C4-2B (cell line): Measurements from ENCODE around the gene CAB39.

Experiments used
- H3K27ac ChIP-seq: fragments of 450-650 bp; 2 replicates; pipeline ENCODE4 v1.5.1; 2017
- ZFX ChIP-seq: fragments of 450-650 bp; IDR thresholded peaks from 2 replicates; pipeline ENCODE4 v1.6.1; 2017
- TF ChIP-seq, protein P1 (sequence below): fragments of 450-650 bp; conservative IDR thresholded peaks from 2 replicates; pipeline ENCODE4 v1.5.1; 2017; ENCODE audit warnings: mild to moderate bottlenecking

CAB39 gene

DNA sequence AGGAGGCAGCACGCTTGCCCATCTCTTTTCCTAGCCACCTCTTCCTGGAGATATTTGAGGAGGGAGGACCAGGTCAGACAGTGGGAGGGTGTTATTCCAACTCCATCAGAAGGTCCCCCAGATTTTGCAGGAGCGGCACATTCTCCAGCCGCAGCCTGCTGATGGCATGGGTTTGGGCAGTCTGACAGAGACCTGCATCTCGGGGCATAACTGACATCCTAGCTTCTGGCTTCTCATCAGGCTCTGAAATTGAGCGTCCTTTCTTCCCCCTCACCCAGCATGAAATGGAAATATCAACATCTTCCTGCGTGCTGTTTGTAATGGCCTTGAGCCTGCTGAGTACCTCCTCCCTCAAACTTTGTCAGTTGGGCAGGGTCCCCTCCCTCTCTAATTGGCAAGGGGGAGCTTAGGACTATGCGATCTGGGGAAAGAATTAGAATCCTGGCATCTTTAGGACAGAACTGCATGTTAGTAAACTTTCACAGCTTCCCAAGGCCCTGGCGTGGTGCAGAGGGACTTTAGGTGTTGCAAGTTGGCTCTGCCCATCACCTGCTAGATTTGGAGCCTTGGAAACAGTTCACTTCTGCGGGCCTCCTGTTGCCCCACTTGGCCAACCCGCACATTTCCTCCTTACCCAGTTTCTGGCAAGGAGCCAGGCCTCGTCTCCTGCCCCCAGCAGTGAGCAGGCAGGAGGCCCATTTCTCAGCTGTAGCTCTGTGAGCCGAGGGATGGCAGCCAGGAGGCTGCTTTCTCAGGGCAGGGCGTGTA, 154.3 kb downstream of the CAB39 start:
- H3K27ac ChIP-seq, result no peak overlapping the region
- TF ChIP-seq ZFX, result no peak
- TF ChIP-seq, protein P1, sequence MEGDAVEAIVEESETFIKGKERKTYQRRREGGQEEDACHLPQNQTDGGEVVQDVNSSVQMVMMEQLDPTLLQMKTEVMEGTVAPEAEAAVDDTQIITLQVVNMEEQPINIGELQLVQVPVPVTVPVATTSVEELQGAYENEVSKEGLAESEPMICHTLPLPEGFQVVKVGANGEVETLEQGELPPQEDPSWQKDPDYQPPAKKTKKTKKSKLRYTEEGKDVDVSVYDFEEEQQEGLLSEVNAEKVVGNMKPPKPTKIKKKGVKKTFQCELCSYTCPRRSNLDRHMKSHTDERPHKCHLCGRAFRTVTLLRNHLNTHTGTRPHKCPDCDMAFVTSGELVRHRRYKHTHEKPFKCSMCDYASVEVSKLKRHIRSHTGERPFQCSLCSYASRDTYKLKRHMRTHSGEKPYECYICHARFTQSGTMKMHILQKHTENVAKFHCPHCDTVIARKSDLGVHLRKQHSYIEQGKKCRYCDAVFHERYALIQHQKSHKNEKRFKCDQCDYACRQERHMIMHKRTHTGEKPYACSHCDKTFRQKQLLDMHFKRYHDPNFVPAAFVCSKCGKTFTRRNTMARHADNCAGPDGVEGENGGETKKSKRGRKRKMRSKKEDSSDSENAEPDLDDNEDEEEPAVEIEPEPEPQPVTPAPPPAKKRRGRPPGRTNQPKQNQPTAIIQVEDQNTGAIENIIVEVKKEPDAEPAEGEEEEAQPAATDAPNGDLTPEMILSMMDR, result no peak

DNA sequence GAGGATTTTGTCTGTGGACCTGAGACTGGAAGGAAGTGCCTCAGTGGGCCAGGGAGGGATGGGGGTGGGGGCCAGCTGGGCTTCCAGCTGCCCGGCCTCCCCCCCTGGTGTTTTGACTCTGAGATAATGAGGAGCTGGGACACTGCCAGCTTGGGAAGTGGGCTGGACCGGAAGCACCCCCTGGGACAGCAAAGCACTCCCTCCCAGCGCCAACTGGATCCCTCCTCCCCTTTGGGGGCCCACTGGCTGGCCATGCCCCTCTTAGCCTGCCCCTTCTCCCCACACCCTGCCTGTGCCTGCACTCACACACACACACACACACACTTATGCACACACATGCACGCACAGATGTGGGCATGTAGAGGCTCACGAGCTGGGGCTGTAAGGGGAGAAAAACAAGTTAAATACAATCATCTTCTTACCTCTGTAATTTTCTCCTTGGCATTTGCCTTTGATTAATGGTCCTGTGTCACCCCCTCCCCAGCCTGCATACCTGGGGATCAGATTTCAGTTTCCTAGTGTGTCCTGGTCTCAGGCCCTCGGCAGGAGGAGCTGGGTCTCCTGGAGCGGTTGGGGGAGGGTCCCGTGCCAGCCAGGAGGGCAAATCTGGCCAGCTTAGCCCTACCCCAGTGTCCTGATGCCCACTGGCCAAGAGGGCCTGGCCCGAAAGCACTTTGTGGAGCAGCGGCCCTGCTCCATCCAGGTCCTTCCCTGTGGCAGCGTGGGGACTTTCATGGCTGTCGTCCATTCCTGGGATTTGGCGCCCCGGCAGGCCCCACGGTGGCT, 155.7 kb downstream of the CAB39 start:
- TF ChIP-seq ZFX, result no peak
- TF ChIP-seq, protein P1, result no peak
- no peak overlapping the region for H3K27ac ChIP-seq

DNA sequence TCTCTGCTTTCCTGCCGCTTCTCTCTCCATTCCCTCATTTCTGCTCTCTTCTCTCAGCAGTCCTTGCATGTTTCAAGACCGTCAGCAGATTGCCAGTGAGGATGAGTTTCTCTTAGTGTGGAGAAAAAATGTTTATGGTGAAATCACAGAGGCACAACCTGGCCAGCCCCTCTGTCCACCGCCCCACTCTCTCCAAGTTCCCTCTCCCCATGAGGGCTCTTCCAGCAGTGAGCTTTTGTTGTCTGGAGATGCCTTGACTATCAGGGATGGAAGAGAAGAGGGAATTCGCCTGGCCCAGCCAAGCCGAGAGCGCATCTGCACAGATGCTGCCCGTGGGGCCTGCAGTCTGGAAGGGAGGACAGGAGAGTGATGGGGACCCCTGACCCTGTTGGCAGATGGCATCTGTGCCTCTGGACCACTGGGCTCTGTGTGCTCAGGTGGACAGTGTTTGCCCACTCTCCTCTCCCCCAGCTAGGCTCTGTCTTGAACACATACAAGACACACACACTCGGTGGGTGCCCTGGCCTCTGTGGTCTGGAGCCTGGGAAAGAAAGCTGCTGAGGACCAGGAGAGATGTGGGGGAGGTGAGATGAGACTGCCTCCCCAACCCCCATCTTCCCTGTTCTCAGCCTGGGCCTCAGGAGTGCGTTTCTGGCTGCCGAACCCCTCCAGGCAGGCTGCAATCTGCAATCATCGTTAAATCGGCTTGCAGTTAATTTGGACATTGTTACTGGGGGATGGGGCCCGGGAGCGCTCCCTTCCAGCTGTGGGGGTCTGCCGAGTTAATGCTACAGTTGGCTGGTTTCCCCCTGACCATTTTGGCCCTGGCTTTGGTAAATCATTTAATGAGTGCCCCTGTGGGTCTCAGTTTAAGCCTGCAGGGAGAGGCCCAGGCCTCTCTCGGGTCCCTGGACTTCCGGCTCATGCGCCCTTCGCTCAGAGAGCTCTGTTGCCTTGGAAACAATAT, 156.6 kb downstream of the CAB39 start:
- TF ChIP-seq, protein P1, result no peak
- TF ChIP-seq ZFX, result no peak

DNA sequence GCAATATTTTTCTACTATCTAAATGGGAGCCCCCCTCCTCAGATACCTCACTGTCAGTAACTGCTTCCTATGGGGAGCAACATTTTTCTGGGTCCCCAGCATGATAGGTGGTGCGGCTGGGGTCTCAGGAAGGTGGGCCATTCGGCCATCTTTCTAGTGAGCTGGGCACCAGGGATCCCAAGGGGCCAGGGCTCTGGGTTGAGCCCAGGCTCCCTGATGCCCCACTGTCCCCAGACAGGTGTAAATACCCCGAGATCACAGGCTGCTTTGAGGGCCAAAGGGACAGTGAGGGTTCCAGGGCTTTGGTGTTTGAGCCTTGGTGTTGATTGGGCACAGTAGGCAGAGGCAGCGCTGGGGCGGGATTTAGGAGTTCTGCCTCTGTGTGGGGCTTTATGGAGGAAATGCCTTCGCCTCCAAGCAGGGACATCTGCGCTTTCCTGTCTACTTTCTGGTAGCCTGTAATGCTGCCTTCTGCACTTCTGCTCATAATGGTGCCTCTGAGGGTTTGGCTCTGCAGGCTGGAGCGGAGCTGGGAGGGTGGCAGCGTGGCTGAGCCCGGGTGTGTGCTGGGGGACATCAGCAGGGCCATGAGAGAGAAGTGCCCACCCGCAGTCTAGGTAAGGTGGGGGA, 157.4 kb downstream of the CAB39 start:
- no peak overlapping the region for H3K27ac ChIP-seq
- TF ChIP-seq, protein P1, result no peak
- no peak for TF ChIP-seq ZFX

More for the DNA sequence above, 156.6 kb downstream of the CAB39 start:
- no peak overlapping the region for H3K27ac ChIP-seq
